HepG2 (cell line): ENCODE measurements around the gene PRODH. TPM values are rescaled to one million over a fixed set of nuclear protein-coding genes. Genes with fewer than 3 reads are reported as not detected.

Experiments used
- HMG20A ChIP-seq: IDR thresholded peaks from 2 replicates; pipeline ENCODE4 v1.6.1; 2016; ENCODE audit warnings: borderline replicate concordance
- KMT2B ChIP-seq: IDR thresholded peaks from 2 replicates; pipeline ENCODE4 v1.6.1; 2016; ENCODE audit warnings: missing genetic modification reagents, missing compliant biosample characterization
- MIER2 ChIP-seq: IDR thresholded peaks from 2 replicates; pipeline ENCODE4 v1.6.1; 2016; ENCODE audit warnings: missing biosample characterization, missing genetic modification reagents
- NFE2L2 ChIP-seq: fragments of 150-350 bp; IDR thresholded peaks from 2 replicates; pipeline ENCODE4 v1.6.1; 2014; ENCODE audit warnings: low read length
- PCBP2 ChIP-seq: fragments of 200-400 bp; formaldehyde crosslinking; optimal IDR thresholded peaks from 2 replicates; pipeline ENCODE3; 2018; ENCODE audit warnings: low read length, low read depth; ENCODE audit not compliant: poor library complexity, severe bottlenecking
- RARG ChIP-seq: sonication (generic); formaldehyde crosslinking; IDR thresholded peaks from 2 replicates; pipeline ENCODE4 v1.4.0; 2020; ENCODE audit warnings: low read depth, mild to moderate bottlenecking, missing genetic modification reagents
- SRY ChIP-seq: sonication (generic); formaldehyde crosslinking; IDR thresholded peaks from 2 replicates; pipeline ENCODE4 v1.8.0; 2022; ENCODE audit warnings: mild to moderate bottlenecking, missing genetic modification reagents
- TBX2 ChIP-seq: sonication (generic); formaldehyde crosslinking; IDR thresholded peaks from 2 replicates; pipeline ENCODE4 v1.5.0; 2020; ENCODE audit warnings: missing genetic modification reagents, mild to moderate bottlenecking, borderline replicate concordance
- ZMYM2 ChIP-seq: sonication (generic); formaldehyde crosslinking; IDR thresholded peaks from 2 replicates; pipeline ENCODE4 v1.8.0; 2022; ENCODE audit warnings: mild to moderate bottlenecking, missing genetic modification reagents
- ZNF557 ChIP-seq: sonication (generic); formaldehyde crosslinking; IDR thresholded peaks from 2 replicates; pipeline ENCODE4 v1.4.0; 2020; ENCODE audit warnings: missing genetic modification reagents
- polyA plus RNA-seq, 8 experiments: library from polyadenylated mRNA; depleted of rRNA in 3 of 8; stranded (reverse) in 7 of 8; unstranded in 1 of 8; fragments of >200 nt; fragmentation: Illumina TruSeq in 4 of 8; extraction: Trizol in 4 of 8; gene quantifications; 2 replicates each; pipeline versions ENCODE4 v1.2.1 to v1.2.3, GENCODE V29; 2011 to 2016; ENCODE audit warnings: low read depth in 4 of 8, missing spikeins in 1 of 8, mixed read lengths in 1 of 8; ENCODE audit not compliant: insufficient read depth in 1 of 8
- total RNA-seq, 5 experiments: library from RNA; depleted of rRNA; stranded (reverse); fragments of >200 nt; fragmentation: Illumina TruSeq; extraction: Trizol; gene quantifications; 2 replicates each; pipeline ENCODE4 v1.2.3, GENCODE V29; 2016; ENCODE audit warnings: low read depth in 1 of 5
- TF ChIP-seq, protein P1 (sequence below), 2 experiments: fragments of 450-650 bp in 1 of 2; sonication (generic) in 1 of 2; formaldehyde crosslinking in 1 of 2; IDR thresholded peaks; 2 replicates each; pipeline versions ENCODE4 v1.6.1 to v1.8.0; 2016 to 2022; ENCODE audit warnings: antibody characterized with exemption in 1 of 2, mild to moderate bottlenecking in 1 of 2, missing genetic modification reagents in 1 of 2
- TF ChIP-seq, protein P2 (sequence below): sonication (generic); formaldehyde crosslinking; conservative IDR thresholded peaks from 2 replicates; pipeline ENCODE4 v1.4.0; 2020; ENCODE audit warnings: mild to moderate bottlenecking, missing genetic modification reagents, moderate library complexity
- TF ChIP-seq, protein P3 (sequence below): IDR thresholded peaks from 2 replicates; pipeline ENCODE4 v1.6.1; 2016; ENCODE audit warnings: missing compliant biosample characterization, missing genetic modification reagents, borderline replicate concordance

Gene PRODH
- total and polyA plus RNA-seq, 2 of the 13 experiments (the other 11 are each of a cell fraction or from before 2014, with no cell fraction given) = 0.29 to 0.30 TPM

DNA sequence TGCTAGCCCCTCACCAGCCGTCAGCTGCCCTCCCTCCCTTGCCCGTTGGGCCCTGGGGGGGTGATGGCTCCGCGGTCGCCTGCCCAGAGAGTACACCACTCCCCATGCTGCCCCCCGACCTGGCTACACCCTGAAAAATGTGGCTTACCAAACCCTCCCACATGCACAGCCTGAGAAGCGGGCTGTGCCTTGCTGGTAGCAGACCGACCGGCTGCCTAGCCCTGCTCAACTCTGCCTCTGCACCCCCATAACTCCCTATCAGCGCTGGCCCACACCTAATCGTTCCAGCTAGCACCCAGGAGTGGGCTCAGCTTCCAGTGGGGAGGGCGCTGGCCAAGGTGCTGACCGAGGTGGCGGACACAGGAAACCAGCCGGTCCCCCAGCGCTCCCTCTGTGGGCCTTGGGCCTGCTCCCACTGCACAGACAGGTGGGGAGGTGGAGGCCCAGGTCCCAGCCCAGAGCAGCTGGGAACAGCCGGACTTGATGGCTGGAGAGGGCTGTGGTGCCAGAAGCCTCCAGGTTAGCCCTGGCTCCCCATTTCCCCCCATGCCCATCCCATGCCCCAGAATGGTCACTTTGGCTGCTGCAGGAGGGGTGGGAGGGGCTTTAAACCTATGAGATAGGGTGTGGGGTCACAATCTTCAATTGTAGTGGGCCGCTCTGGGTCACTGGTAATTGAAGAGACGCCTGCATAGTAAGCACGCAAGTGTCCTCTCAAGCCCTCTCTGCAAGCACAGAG, 32.1 kb upstream of the PRODH start (continued):
- TF ChIP-seq, protein P1, sequence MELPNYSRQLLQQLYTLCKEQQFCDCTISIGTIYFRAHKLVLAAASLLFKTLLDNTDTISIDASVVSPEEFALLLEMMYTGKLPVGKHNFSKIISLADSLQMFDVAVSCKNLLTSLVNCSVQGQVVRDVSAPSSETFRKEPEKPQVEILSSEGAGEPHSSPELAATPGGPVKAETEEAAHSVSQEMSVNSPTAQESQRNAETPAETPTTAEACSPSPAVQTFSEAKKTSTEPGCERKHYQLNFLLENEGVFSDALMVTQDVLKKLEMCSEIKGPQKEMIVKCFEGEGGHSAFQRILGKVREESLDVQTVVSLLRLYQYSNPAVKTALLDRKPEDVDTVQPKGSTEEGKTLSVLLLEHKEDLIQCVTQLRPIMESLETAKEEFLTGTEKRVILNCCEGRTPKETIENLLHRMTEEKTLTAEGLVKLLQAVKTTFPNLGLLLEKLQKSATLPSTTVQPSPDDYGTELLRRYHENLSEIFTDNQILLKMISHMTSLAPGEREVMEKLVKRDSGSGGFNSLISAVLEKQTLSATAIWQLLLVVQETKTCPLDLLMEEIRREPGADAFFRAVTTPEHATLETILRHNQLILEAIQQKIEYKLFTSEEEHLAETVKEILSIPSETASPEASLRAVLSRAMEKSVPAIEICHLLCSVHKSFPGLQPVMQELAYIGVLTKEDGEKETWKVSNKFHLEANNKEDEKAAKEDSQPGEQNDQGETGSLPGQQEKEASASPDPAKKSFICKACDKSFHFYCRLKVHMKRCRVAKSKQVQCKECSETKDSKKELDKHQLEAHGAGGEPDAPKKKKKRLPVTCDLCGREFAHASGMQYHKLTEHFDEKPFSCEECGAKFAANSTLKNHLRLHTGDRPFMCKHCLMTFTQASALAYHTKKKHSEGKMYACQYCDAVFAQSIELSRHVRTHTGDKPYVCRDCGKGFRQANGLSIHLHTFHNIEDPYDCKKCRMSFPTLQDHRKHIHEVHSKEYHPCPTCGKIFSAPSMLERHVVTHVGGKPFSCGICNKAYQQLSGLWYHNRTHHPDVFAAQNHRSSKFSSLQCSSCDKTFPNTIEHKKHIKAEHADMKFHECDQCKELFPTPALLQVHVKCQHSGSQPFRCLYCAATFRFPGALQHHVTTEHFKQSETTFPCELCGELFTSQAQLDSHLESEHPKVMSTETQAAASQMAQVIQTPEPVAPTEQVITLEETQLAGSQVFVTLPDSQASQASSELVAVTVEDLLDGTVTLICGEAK (IDR thresholded peaks at IDR 0.05) = no peak
- TF ChIP-seq, protein P1 (CRISPR knock-in tag; IDR thresholded peaks at IDR 0.05) = 0 out of 2 replicates have a peak, but pooled peaks have one; percentile 23
- TF ChIP-seq TBX2 (CRISPR knock-in tag) = peak; percentile 25; the same call in 1 of the 2 replicates
- TF ChIP-seq KMT2B (CRISPR knock-in tag) = no peak
- TF ChIP-seq NFE2L2 = no peak
- no peak for TF ChIP-seq ZMYM2 (CRISPR knock-in tag)
- TF ChIP-seq MIER2 = peak; percentile 95
- TF ChIP-seq HMG20A (CRISPR knock-in tag) = no peak
- TF ChIP-seq ZNF557 (CRISPR knock-in tag) = no peak
- 0 out of 2 replicates have a peak, but pooled peaks have one; percentile 56 for TF ChIP-seq SRY (CRISPR knock-in tag)
- no peak for TF ChIP-seq RARG (CRISPR knock-in tag)
- no peak for TF ChIP-seq PCBP2
- TF ChIP-seq, protein P2, sequence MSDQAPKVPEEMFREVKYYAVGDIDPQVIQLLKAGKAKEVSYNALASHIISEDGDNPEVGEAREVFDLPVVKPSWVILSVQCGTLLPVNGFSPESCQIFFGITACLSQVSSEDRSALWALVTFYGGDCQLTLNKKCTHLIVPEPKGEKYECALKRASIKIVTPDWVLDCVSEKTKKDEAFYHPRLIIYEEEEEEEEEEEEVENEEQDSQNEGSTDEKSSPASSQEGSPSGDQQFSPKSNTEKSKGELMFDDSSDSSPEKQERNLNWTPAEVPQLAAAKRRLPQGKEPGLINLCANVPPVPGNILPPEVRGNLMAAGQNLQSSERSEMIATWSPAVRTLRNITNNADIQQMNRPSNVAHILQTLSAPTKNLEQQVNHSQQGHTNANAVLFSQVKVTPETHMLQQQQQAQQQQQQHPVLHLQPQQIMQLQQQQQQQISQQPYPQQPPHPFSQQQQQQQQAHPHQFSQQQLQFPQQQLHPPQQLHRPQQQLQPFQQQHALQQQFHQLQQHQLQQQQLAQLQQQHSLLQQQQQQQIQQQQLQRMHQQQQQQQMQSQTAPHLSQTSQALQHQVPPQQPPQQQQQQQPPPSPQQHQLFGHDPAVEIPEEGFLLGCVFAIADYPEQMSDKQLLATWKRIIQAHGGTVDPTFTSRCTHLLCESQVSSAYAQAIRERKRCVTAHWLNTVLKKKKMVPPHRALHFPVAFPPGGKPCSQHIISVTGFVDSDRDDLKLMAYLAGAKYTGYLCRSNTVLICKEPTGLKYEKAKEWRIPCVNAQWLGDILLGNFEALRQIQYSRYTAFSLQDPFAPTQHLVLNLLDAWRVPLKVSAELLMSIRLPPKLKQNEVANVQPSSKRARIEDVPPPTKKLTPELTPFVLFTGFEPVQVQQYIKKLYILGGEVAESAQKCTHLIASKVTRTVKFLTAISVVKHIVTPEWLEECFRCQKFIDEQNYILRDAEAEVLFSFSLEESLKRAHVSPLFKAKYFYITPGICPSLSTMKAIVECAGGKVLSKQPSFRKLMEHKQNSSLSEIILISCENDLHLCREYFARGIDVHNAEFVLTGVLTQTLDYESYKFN (CRISPR knock-in tag) = no peak
- TF ChIP-seq, protein P3, sequence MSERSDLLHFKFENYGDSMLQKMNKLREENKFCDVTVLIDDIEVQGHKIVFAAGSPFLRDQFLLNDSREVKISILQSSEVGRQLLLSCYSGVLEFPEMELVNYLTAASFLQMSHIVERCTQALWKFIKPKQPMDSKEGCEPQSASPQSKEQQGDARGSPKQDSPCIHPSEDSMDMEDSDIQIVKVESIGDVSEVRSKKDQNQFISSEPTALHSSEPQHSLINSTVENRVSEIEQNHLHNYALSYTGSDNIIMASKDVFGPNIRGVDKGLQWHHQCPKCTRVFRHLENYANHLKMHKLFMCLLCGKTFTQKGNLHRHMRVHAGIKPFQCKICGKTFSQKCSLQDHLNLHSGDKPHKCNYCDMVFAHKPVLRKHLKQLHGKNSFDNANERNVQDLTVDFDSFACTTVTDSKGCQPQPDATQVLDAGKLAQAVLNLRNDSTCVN (CRISPR knock-in tag) = 0 out of 2 replicates have a peak, but pooled peaks have one; percentile 41
